GM10248 (cell line): ENCODE measurements around the gene VTI1B.
"Not testable (repeated sequence)": the region's sequence is repeated elsewhere in the genome, so short reads cannot be mapped to it uniquely, and the experiment has no call there.

Experiments
- CTCF ChIA-PET: fragments of 300-600 bp; sonication (Branson Sonifier 250); formaldehyde crosslinking; extraction: SDS; loops from one replicate; lab custom pipeline; 2021; ENCODE audit warnings: antibody characterized with exemption; lab: Yijun Ruan, JAX
- POLR2A ChIA-PET: fragments of 350-650 bp; sonication (Branson Sonifier 250); formaldehyde crosslinking; extraction: SDS; loops from one replicate; lab custom pipeline; 2020; ENCODE audit warnings: antibody characterized with exemption; lab: Yijun Ruan, JAX
- DNase-seq: peaks from one replicate; pipeline ENCODE4 v3.0.0; 2012; ENCODE audit errors: extremely low spot score
- CTCF ChIP-seq: IDR thresholded peaks from 2 replicates; pipeline ENCODE4 v1.5.1; 2012; ENCODE audit warnings: mild to moderate bottlenecking, low read depth; ENCODE audit errors: extremely low read depth, missing control alignments, control extremely low read depth

Gene VTI1B

GRCh38 chr14:67610491-67610890, 63.9 kb downstream of the VTI1B start:
- no peak for TF ChIP-seq CTCF
- CTCF ChIA-PET = interaction anchor here (1.0 to 8.1 kb wide), 5 partner anchors 9 to 123 kb away, joined by 3 to 59 read pairs (median 11); partner anchors contain the start of gene ARG2
- POLR2A ChIA-PET = no interaction called here
- no peak for DNase-seq

DNA sequence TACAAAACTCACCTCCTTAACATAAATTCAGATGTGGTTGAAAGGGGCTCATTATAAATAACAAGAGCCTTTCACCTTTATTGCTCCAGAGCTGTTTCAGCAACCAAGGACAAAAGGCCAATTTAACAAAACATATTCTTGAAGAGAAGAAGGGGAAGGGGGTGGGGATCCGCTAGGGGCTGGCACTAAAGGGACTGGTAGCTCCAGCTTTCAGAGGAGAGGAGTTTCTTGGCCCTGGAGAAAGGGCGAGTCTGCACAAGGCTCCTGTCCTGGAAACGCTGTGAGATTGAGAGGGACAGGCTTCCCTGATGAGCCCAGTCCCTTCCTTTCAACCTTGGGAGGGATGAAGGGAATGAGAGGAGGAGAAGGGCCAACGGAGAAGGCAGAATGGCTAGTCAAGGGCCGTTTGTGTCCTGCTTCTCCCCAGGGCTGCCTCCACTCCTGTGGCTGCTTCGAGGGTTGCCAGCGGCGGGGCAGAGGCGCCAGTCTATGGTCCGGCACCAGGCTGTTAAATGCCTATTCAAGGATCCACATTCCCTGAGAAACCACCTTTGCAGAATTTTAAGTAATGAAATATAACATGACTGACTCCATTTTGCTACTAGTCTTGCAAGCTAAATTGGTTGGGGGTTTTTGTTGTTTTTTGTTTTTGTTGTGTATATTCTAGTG, 64.7 kb downstream of the VTI1B start:
- ChIA-PET CTCF (interaction anchor here (1.0 to 8.1 kb wide), 6 partner anchors 10 to 122 kb away, joined by 3 to 59 read pairs (median 18); partner anchors contain the start of gene ARG2), POLR2A (no interaction called here)
- no peak for TF ChIP-seq CTCF
- no peak for DNase-seq

- CTCF ChIA-PET = interaction anchor here (1.3 to 8.1 kb wide), 5 partner anchors 12 to 97 kb away, joined by 3 to 59 read pairs (median 19); partner anchors contain the start of genes ARG2 and VTI1B
- TF ChIP-seq CTCF = no peak
- POLR2A ChIA-PET = no interaction called here
- DNase-seq = no peak
Measured at GRCh38 chr14:67607646-67608045, 66.8 kb downstream of the VTI1B start.

- ChIA-PET POLR2A (no interaction called here), CTCF (no interaction called here)
- DNase-seq = no peak
- TF ChIP-seq CTCF = no peak
Measured at GRCh38 chr14:67602995-67603545, 71.4 kb downstream of the VTI1B start.

DNA sequence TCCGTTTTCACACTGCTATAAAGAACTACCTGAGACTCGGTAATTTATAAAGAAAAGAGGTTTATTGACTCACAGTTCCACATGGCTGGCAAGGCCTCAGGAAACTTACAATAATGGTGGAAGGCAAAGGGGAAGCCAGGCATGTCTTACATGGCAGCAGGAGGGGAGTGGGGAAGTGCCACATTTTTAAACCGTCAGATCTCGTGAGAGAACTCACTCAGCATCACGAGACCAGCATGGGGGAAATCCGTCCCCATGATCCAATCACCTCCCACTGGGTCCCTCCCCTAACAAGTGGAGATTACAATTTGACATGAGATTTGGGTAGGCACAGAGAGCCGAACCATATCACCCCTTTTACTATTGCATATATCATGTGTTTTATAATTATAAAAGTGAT, 72.4 kb downstream of the VTI1B start:
- ChIA-PET POLR2A (no interaction called here), CTCF (interaction anchor here (3.7 kb wide), 1 partner anchor 174 kb away, joined by 18 read pairs; no protein-coding TSS in a partner anchor)
- no peak for DNase-seq
- no peak for TF ChIP-seq CTCF

- ChIA-PET CTCF (interaction anchor here (0.6 to 3.7 kb wide), 32 partner anchors 8 to 1241 kb away, joined by 3 to 46 read pairs (median 6); partner anchors contain the start of genes ARG2, ATP6V1D, RDH11 and VTI1B), POLR2A (interaction anchor here (1.2 kb wide), 1 partner anchor 11 kb away, joined by 3 read pairs; no protein-coding TSS in a partner anchor)
- DNase-seq = not testable (repeated sequence)
Measured at GRCh38 chr14:67600562-67600974, 73.9 kb downstream of the VTI1B start.
